ENCODE data around the gene MS4A4E. TPM values are rescaled to one million over a fixed set of nuclear protein-coding genes. Genes with fewer than 3 reads are reported as not detected.

Gene MS4A4E
- total RNA-seq, 1 experiment from 2014 or later = 0.42 TPM

GRCh38 chr11:60263402-60263801 lies 20.5 kb upstream of the MS4A4E start:
- no peak overlapping the region for H2BK20ac ChIP-seq (ENCODE audit: low read depth, low read length, poor library complexity, severe bottlenecking)
- no peak overlapping the region for H2AFZ ChIP-seq (ENCODE audit: low read length)
- no peak for TF ChIP-seq CTCF (conservative IDR thresholded peaks at IDR 0.05)
- H3K14ac ChIP-seq (ENCODE audit: insufficient read depth, low read length) = no peak overlapping the region
- no peaks in the 10 kb centered on the region for H3K4me1 Mint-ChIP-seq
- no peak overlapping the region for H3K4ac ChIP-seq (ENCODE audit: low read depth, low read length)
- H2BK5ac ChIP-seq (ENCODE audit: insufficient read length, low read length) = no peak overlapping the region
- H3T11ph ChIP-seq (ENCODE audit: low read length) = no peak overlapping the region
- no peak overlapping the region for H3K4me3 Mint-ChIP-seq
- H4K91ac ChIP-seq (ENCODE audit: insufficient read length, low read depth, low read length) = no peak overlapping the region
- no peaks in the 10 kb centered on the region for H3K9me3 ChIP-seq (ENCODE audit: control insufficient read depth, low read depth, low read length)
- no peak overlapping the region for H3K27ac ChIP-seq (ENCODE audit: insufficient read length, low read depth, low read length)
- H3K4me2 ChIP-seq (ENCODE audit: insufficient read depth, insufficient read length, low read length) = no peak overlapping the region
- no peaks in the 10 kb centered on the region for H3K27me3 Mint-ChIP-seq (ENCODE audit: low read depth)
- no peaks in the 10 kb centered on the region for H3K79me2 ChIP-seq (ENCODE audit: insufficient read depth, low read length)
- H4K8ac ChIP-seq (replicated peaks; ENCODE audit: insufficient read length, low read depth, low read length) = no peak overlapping the region
- no peak overlapping the region for H3K56ac ChIP-seq (ENCODE audit: insufficient read length, low read depth, low read length)
- H4K5ac ChIP-seq (ENCODE audit: insufficient read length, low read depth, low read length) = no peak overlapping the region
- no peak overlapping the region for H3K18ac ChIP-seq (ENCODE audit: insufficient read length, low read depth, low read length)
- no peaks in the 10 kb centered on the region for H3K4me1 ChIP-seq (ENCODE audit: insufficient read depth, low read length)
- H4K20me1 ChIP-seq (ENCODE audit: control insufficient read depth, insufficient read depth, insufficient read length) = no peaks in the 10 kb centered on the region
- H2AK5ac ChIP-seq (ENCODE audit: insufficient read length, low read length) = no peak overlapping the region
- H2BK15ac ChIP-seq (ENCODE audit: low read depth, low read length) = no peak overlapping the region
- no peak overlapping the region for H3K27ac Mint-ChIP-seq
- no peaks in the 10 kb centered on the region for H3K27me3 ChIP-seq (ENCODE audit: insufficient read depth, low read length)
- H3K36me3 Mint-ChIP-seq (ENCODE audit: insufficient read depth in 1 of 3, low read depth in 3 of 3) = peaks cover 3 to 13% (median 12%) of the 10 kb centered on the region in 3 experiments; a peak in 5 of 7 replicates
- H2BK12ac ChIP-seq (ENCODE audit: insufficient read length, low read depth, low read length) = no peak overlapping the region
- H3K79me1 ChIP-seq (ENCODE audit: insufficient read depth, low read depth, low read length, poor library complexity, severe bottlenecking) = no peaks in the 10 kb centered on the region
- H3K23me2 ChIP-seq (ENCODE audit: insufficient read length, low read depth, low read length, poor library complexity, severe bottlenecking) = no peaks in the 10 kb centered on the region
- H2BK120ac ChIP-seq (ENCODE audit: low read depth, low read length, poor library complexity, severe bottlenecking) = no peak overlapping the region
- H3K9me3 Mint-ChIP-seq = peaks cover 15 to 16% of the 10 kb centered on the region in 2 experiments
- no peak overlapping the region for H3K9ac ChIP-seq (ENCODE audit: extremely low read depth, insufficient read length, low read length)
- 100% methylated on average over 1 of the region's 4 CpGs for WGBS (ENCODE audit: extremely low coverage, insufficient read length, low lambda C conversion rate)
- DNase-seq = no peak
- H3K23ac ChIP-seq (ENCODE audit: insufficient read length, low read depth, low read length) = no peak overlapping the region

Data from H9 (cell line).